NCI-H82 (cell line): ENCODE data around the gene ARHGAP27.

Experiments
- DNase-seq: peaks from one replicate; lab custom pipeline; 2025; lab: John Stamatoyannopoulos, UW

ARHGAP27 gene

GRCh38 chr17:45430006-45430737 is 2.5 kb downstream of the ARHGAP27 start:
- peak; percentile 42 for DNase-seq

DNA sequence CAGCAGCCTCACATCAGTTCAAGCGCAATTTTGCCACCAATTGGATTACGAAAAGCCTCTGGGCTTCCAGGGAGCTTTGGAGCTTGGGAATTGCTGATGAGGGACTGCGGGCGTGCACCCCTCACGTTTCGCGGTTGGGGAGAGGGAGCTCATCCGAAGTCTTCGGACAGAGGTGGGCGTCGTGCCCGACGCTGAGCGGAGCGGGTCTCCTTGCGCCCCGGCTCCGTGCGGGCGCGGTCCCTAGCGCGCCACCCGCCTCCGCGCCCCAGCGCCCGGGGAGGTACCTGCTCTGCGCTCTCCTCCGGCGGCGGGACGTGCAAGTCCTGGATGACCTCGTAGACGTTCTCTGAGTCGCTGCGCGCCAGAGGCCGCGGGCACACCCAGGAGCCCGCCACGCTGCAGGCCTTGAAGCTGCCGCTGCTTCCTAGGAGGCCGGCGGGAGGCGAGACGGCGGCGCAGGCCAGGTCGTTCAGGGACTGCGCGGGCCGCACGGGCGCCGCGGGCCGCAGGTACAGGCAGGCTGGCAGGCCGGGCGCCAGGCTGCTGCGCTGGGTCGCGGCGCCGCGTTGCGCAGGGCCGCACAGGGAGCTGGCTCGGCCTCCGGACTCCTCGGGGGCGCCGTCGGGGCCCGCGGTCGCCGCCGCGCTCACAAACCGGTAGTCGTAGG is 3.2 kb downstream of the ARHGAP27 start:
- DNase-seq, result peak; percentile 86

- no peak for DNase-seq
These were observed 3.7 kb downstream of the ARHGAP27 start for GRCh38 chr17:45428931-45429338.

DNA sequence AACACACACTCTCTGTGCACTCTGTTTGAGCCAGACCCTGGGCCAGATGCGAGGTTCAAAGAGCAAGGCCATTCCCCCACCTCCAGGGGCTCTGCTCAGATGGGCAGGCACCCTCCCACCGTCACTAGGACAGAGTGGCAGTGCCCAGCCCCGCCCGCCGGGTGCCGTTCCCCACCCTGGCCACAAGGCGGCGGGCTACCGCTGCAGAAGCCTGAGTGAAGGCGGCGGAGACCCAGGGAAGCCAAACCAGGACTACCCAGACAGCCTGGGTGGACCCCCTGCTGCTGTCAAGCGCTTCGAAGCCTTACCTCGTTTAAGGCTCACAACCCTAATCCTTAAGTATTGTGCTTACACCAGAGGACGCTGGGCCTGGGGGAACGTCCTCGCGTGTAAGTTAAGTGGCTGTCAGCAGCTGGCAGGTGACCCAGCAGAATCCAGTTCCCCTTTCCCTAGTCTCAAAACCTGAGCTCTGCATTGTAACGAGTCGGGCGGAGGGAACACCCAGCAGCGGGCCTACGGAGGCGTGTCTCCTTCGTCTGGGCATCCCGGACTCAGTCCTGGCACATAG is 4.5 kb downstream of the ARHGAP27 start:
- DNase-seq, result peak; percentile 92

DNA sequence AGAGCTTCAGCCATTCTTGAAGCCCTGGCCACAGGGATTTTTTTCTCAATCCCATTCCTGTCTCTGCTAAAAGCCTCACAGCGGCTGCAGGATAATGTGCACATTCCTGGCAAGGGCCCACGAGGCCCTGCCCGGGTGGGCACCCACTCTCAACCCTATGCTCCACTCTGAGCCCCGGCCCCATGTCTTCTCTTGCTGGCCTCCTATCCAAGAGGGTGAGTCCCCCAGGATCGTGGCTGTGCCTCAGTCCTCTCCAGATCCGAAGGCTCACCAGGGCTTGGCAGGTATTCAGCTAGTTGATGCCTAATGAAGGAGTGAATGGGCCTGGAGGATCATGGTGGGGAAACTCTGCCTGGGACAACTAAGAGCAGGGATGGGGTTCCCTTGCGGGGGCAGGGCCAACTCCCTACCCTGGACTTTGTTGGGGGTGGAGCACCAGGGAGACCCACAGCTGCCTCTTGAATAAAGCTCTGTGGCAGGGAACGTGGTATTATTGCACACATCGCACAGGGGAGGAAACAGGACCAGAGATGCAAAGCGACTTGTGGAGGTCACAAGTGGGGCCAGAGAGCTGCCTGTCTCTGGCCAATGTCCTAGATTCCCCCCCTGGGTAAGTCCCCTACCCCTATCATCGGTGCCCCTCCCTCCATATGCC is 5.4 kb downstream of the ARHGAP27 start:
- DNase-seq, result no peak

- DNase-seq, result no peak
These were observed 6.1 kb downstream of the ARHGAP27 start for GRCh38 chr17:45426561-45426960.

- no peak for DNase-seq
These were observed 6.7 kb downstream of the ARHGAP27 start for GRCh38 chr17:45425984-45426413.

DNA sequence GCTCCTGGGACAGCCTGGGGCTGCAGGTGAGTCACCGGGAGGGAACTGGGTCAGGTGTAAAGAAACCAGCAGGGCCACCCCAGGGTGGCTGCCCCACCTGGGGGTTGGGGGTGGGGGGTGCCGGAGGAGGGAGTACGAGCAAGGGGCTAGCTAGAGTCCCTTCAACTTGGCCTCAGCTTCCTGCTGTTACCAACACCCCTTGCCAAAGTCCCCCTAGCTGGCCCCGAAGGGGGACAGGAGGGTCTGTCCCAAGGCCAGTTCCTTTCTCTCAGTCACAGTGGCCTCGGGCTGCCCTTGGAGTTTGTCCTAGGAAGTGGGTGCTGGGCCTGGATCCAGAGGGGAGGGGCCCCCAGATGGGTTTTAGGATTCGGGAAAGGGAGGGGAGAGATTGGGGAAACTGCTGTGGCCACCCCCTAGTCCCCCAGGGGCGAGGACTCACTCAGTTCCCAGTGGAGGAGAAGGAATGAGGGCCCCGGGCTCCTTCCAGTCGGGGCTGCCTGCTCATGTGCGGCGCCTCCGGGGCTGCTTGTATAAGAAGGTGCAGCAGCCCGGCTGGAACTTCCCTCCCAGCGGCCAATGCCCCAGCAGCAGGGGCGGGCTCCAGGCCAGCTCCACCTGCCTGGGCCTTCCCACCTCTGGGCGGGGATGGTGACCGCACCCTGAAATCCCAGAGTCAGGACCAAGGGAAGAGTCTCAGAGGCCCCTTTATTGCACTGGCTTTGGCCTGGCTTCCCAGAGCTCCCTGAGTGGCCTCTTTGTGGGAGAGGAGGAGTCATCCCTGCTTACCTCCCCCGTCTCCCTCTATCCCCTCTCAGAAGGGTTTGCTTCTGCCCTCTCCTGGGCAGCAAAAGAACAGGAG is 7.3 kb downstream of the ARHGAP27 start:
- peak; percentile 85 for DNase-seq

- DNase-seq, result no peak
These were observed 7.9 kb downstream of the ARHGAP27 start for GRCh38 chr17:45424769-45425124.

- DNase-seq, result no peak
These were observed 8.7 kb downstream of the ARHGAP27 start for GRCh38 chr17:45423975-45424335.

DNA sequence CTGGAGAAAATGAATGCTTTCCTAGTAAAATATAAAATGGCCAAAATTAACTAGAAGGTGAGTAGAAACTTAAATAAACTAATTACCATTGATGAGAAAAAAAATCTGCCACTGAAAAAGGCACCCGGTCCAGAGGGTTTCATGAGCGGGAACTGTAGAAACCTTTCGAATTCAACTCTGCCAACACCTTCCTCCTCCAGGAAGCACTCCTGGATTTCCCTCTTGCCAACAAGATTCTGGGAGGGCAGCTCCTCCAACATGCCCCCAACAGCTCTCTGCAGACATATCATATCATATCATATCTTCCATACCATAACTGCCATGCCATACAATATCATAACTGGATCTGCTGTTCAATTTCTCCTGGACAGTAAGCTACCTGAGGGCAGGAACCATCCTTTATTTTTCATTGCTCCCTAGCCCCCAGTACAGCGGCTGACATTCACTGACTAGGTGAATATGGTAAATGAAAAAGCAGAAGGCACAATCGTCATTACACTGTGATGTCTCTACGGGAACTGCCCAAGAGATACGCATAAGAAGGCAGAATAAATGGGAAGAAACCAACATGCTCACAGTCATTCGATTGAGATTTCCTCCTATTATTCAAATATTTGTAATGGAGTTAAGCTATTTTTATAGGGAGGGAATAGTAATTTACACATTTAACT is 9.2 kb downstream of the ARHGAP27 start:
- no peak for DNase-seq

GRCh38 chr17:45414990-45415881 is 17.4 kb downstream of the ARHGAP27 start:
- DNase-seq, result peak; percentile 22

GRCh38 chr17:45413498-45413923 is 19.2 kb downstream of the ARHGAP27 start:
- no peak for DNase-seq

- no peak for DNase-seq
These were observed 21.1 kb downstream of the ARHGAP27 start for GRCh38 chr17:45411348-45412105.

- no peak for DNase-seq
These were observed 22.3 kb downstream of the ARHGAP27 start for GRCh38 chr17:45410144-45411091.

DNA sequence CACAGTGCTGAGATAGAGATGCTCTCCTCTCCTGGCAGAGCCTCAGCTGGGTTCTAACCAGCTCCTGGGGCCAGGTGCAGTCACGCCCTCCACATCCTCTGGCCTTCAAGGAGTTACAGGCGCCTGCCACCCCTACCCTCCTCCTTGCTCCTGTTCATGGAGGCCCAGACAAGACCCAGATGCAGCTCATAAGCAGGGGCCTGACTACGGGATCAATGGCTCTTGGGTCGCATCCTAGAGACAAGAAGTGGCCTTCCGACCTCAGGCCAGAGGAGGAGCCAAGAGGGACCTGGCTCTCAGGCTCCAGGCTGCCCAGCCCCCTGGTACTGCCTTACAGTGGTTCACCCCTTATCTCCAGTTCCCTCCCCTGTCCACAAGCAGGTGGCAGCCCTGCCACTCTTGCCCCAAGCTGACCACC is 23.0 kb downstream of the ARHGAP27 start:
- no peak for DNase-seq

GRCh38 chr17:45408611-45409421 is 23.9 kb downstream of the ARHGAP27 start:
- no peak for DNase-seq
